Left ventricle myocardium inferior (tissue), 1 donor: ENCODE data around the gene CFAP74. TPM values are rescaled to one million over a fixed set of nuclear protein-coding genes. Genes with fewer than 3 reads are reported as not detected.

ENCODE experiments used
- DNase-seq: peaks from one replicate; pipeline ENCODE4 v3.0.0-alpha.2; 2020
- H3K27ac ChIP-seq: fragments of 200-600 bp; replicated peaks from 2 replicates; pipeline ENCODE4 v1.8.0; 2021
- H3K27me3 ChIP-seq: fragments of 200-600 bp; 2 replicates; pipeline ENCODE4 v1.8.0; 2021; ENCODE audit warnings: low read depth
- H3K36me3 ChIP-seq: fragments of 200-600 bp; 2 replicates; pipeline ENCODE4 v1.8.0; 2021
- H3K4me1 ChIP-seq: fragments of 200-600 bp; 2 replicates; pipeline ENCODE4 v1.8.0; 2021
- H3K4me3 ChIP-seq: fragments of 200-600 bp; 2 replicates; pipeline ENCODE4 v1.8.0; 2021; ENCODE audit warnings: mild to moderate bottlenecking, moderate library complexity
- H3K9me3 ChIP-seq: fragments of 200-600 bp; replicated peaks from 2 replicates; pipeline ENCODE4 v1.8.0; 2021
- CTCF ChIP-seq: fragments of 200-600 bp; IDR thresholded peaks from 2 replicates; pipeline ENCODE4 v1.8.0; 2021; ENCODE audit warnings: antibody characterized with exemption, mild to moderate bottlenecking, borderline replicate concordance
- intact Hi-C: fragments of 100-400 bp; cut with micrococcal nuclease; formaldehyde crosslinking; loops from one replicate; pipeline ENCODE4 v1.11.0; 2022
- total RNA-seq: library from RNA; stranded (reverse); fragmentation: NEBNext Ultra II Directional; extraction: Animal tissue kit (Norgen Biotek cat#: 25700); gene quantifications from one replicate; pipeline ENCODE4 v1.2.1, GENCODE V29; 2021
- donor health status: DM: no; HTN: yes; CAD: no; lungs with severe emphysema.

Gene CFAP74
- total RNA-seq, 1 donor from 2014 or later: not detected

- Histone ChIP-seq H3K36me3 (no peaks in the 10 kb centered on the region), H3K27ac (no peak overlapping the region), H3K4me3 (no peak overlapping the region), H3K4me1 (peaks cover 28% of the 10 kb centered on the region), H3K27me3 (peaks cover 76% of the 10 kb centered on the region), H3K9me3 (no peaks in the 10 kb centered on the region)
- no peak for DNase-seq
- no peak for TF ChIP-seq CTCF
- intact Hi-C loops: no loop called here
These were observed 18.6 kb upstream of the CFAP74 start for GRCh38 chr1:2022063-2022770.

- no peaks in the 10 kb centered on the region for H3K36me3 ChIP-seq
- no peak for TF ChIP-seq CTCF
- peaks cover 28% of the 10 kb centered on the region for H3K4me1 ChIP-seq
- no peaks in the 10 kb centered on the region for H3K9me3 ChIP-seq
- H3K27me3 ChIP-seq: peaks cover 83% of the 10 kb centered on the region
- intact Hi-C loops: no loop called here
- no peak for DNase-seq
- H3K27ac ChIP-seq: no peak overlapping the region
- H3K4me3 ChIP-seq: no peak overlapping the region
These were observed 18.0 kb upstream of the CFAP74 start for GRCh38 chr1:2021550-2021949.

GRCh38 chr1:2020310-2020655, 16.7 kb upstream of the CFAP74 start:
- H3K9me3 ChIP-seq: no peaks in the 10 kb centered on the region
- H3K27ac ChIP-seq: no peak overlapping the region
- intact Hi-C loops: no loop called here
- H3K4me1 ChIP-seq: peaks cover 18% of the 10 kb centered on the region
- peaks cover 93% of the 10 kb centered on the region for H3K27me3 ChIP-seq
- no peak for DNase-seq
- no peak for TF ChIP-seq CTCF
- no peaks in the 10 kb centered on the region for H3K36me3 ChIP-seq
- peak overlapping the region; percentile 55 for H3K4me3 ChIP-seq

- H3K36me3 ChIP-seq: no peaks in the 10 kb centered on the region
- H3K4me1 ChIP-seq: peaks cover 13% of the 10 kb centered on the region
- DNase-seq: no peak
- intact Hi-C loops: no loop called here
- H3K4me3 ChIP-seq: peak overlapping the region; percentile 55
- TF ChIP-seq CTCF: no peak
- H3K9me3 ChIP-seq: no peaks in the 10 kb centered on the region
- no peak overlapping the region for H3K27ac ChIP-seq
- H3K27me3 ChIP-seq: peaks cover 96% of the 10 kb centered on the region
These were observed 16.2 kb upstream of the CFAP74 start for GRCh38 chr1:2019571-2020309.

GRCh38 chr1:2019172-2019543, 15.6 kb upstream of the CFAP74 start, which contains the start of gene GABRD:
TSS of gene GABRD (plus strand) at chr1:2019345. CDS start at chr1:2019424, 79 bp downstream.
- Histone ChIP-seq H3K27me3 (peaks cover 95% of the 10 kb centered on the region), H3K4me3 (peak within 1 kb of the TSS; percentile 55), H3K9me3 (no peaks in the 10 kb centered on the region), H3K27ac (no peak within 1 kb of the TSS), H3K36me3 (no peaks in the 10 kb centered on the region), H3K4me1 (peaks cover 13% of the 10 kb centered on the region)
- intact Hi-C loops: no loop called here
- no peak for TF ChIP-seq CTCF
- no peak for DNase-seq
